Muscle layer of colon (tissue), 2 donors: ENCODE data around the gene GSG1L.

Experiments used
- H3K27ac ChIP-seq: one replicate; pipeline ENCODE4 v1.7.0; 2013; ENCODE audit warnings: low read depth, mild to moderate bottlenecking, low read length, moderate library complexity
- H3K27me3 ChIP-seq, 2 donors: one replicate each; pipeline ENCODE4 v1.7.0; 2013; ENCODE audit warnings: low read length in 2 of 2, mild to moderate bottlenecking in 2 of 2; ENCODE audit not compliant: insufficient read depth in 2 of 2, control insufficient read depth in 1 of 2
- H3K36me3 ChIP-seq: one replicate; pipeline ENCODE4 v1.7.0; 2013; ENCODE audit warnings: mild to moderate bottlenecking, low read length; ENCODE audit not compliant: insufficient read depth
- H3K4me1 ChIP-seq: one replicate; pipeline ENCODE4 v1.7.0; 2013; ENCODE audit warnings: mild to moderate bottlenecking, low read length; ENCODE audit not compliant: insufficient read depth
- H3K4me3 ChIP-seq, 2 donors: one replicate each; pipeline ENCODE4 v1.7.0; 2013; ENCODE audit warnings: low read length in 2 of 2, low read depth in 1 of 2, mild to moderate bottlenecking in 1 of 2, moderate library complexity in 1 of 2
- H3K9ac ChIP-seq: one replicate; pipeline ENCODE4 v1.7.0; 2013; ENCODE audit warnings: low read length
- H3K9me3 ChIP-seq: one replicate; pipeline ENCODE4 v1.7.0; 2013; ENCODE audit warnings: mild to moderate bottlenecking, low read length
- donor health status: abdominal sarcoma.
- donor health status: Adenocarcinoma of cecum.

GSG1L gene

GRCh38 chr16:28078261-28078660, 14.7 kb upstream of the GSG1L start:
- no peaks in the 10 kb centered on the region for H3K4me1 ChIP-seq

GRCh38 chr16:28073836-28074235, 10.3 kb upstream of the GSG1L start:
- H3K9me3 ChIP-seq = no peaks in the 10 kb centered on the region
- H3K4me3 ChIP-seq = no peak overlapping the region
- no peaks in the 10 kb centered on the region for H3K4me1 ChIP-seq
- H3K27me3 ChIP-seq = no peaks in the 10 kb centered on the region
- no peaks in the 10 kb centered on the region for H3K36me3 ChIP-seq
- H3K9ac ChIP-seq = no peak overlapping the region
- H3K27ac ChIP-seq = no peak overlapping the region

More at GRCh38 chr16:28078261-28078660, 14.7 kb upstream of the GSG1L start:
- no peaks in the 10 kb centered on the region for H3K9me3 ChIP-seq
- H3K4me3 ChIP-seq = no peak overlapping the region
- H3K27me3 ChIP-seq = no peaks in the 10 kb centered on the region
- H3K36me3 ChIP-seq = no peaks in the 10 kb centered on the region
- no peak overlapping the region for H3K27ac ChIP-seq
- H3K9ac ChIP-seq = no peak overlapping the region

GRCh38 chr16:28072087-28072486, 8.6 kb upstream of the GSG1L start:
- Histone ChIP-seq H3K9me3 (no peaks in the 10 kb centered on the region), H3K4me1 (no peaks in the 10 kb centered on the region), H3K9ac (no peak overlapping the region), H3K4me3 (no peak overlapping the region), H3K27me3 (no peaks in the 10 kb centered on the region), H3K27ac (no peak overlapping the region), H3K36me3 (no peaks in the 10 kb centered on the region)

- Histone ChIP-seq H3K9me3 (no peaks in the 10 kb centered on the region), H3K27me3 (peaks cover 0 to under 1% of the 10 kb centered on the region in 2 donors), H3K36me3 (no peaks in the 10 kb centered on the region), H3K9ac (no peak overlapping the region), H3K4me3 (no peak overlapping the region), H3K27ac (no peak overlapping the region), H3K4me1 (no peaks in the 10 kb centered on the region)
These were observed 6.7 kb upstream of the GSG1L start for GRCh38 chr16:28069971-28070794.

GRCh38 chr16:28068976-28069375, 5.5 kb upstream of the GSG1L start:
- no peak overlapping the region for H3K27ac ChIP-seq

GRCh38 chr16:28067604-28068379, 4.3 kb upstream of the GSG1L start:
- Histone ChIP-seq H3K9me3 (no peaks in the 10 kb centered on the region), H3K9ac (no peak overlapping the region), H3K27me3 (peaks cover 0 to 16% of the 10 kb centered on the region in 2 donors), H3K4me3 (no peak overlapping the region), H3K36me3 (no peaks in the 10 kb centered on the region), H3K27ac (no peak overlapping the region), H3K4me1 (no peaks in the 10 kb centered on the region)

More at GRCh38 chr16:28068976-28069375, 5.5 kb upstream of the GSG1L start:
- Histone ChIP-seq H3K27me3 (peaks cover 0 to 11% of the 10 kb centered on the region in 2 donors), H3K9me3 (no peaks in the 10 kb centered on the region), H3K9ac (no peak overlapping the region), H3K36me3 (no peaks in the 10 kb centered on the region), H3K4me1 (no peaks in the 10 kb centered on the region), H3K4me3 (no peak overlapping the region)

- Histone ChIP-seq H3K9ac (no peak overlapping the region), H3K27me3 (peaks cover 0 to 31% of the 10 kb centered on the region in 2 donors), H3K27ac (no peak overlapping the region), H3K36me3 (no peaks in the 10 kb centered on the region), H3K4me3 (no peak overlapping the region), H3K9me3 (no peaks in the 10 kb centered on the region), H3K4me1 (no peaks in the 10 kb centered on the region)
These were observed 1.3 kb upstream of the GSG1L start for GRCh38 chr16:28064706-28065249.

- Histone ChIP-seq H3K9me3 (no peaks in the 10 kb centered on the region), H3K9ac (no peak overlapping the region), H3K27me3 (peaks cover 0 to 32% of the 10 kb centered on the region in 2 donors), H3K4me1 (no peaks in the 10 kb centered on the region), H3K36me3 (no peaks in the 10 kb centered on the region), H3K27ac (no peak overlapping the region), H3K4me3 (no peak overlapping the region)
These were observed 636 bp upstream of the GSG1L start for GRCh38 chr16:28064150-28064549.

- Histone ChIP-seq H3K27me3 (peaks cover 0 to 32% of the 10 kb centered on the region in 2 donors), H3K36me3 (no peaks in the 10 kb centered on the region), H3K9me3 (no peaks in the 10 kb centered on the region), H3K27ac (no peak overlapping the region), H3K4me1 (no peaks in the 10 kb centered on the region), H3K4me3 (no peak overlapping the region), H3K9ac (no peak overlapping the region)
These were observed 530 bp downstream of the GSG1L start for GRCh38 chr16:28062847-28063521.

- Histone ChIP-seq H3K27ac (no peak overlapping the region), H3K4me1 (no peaks in the 10 kb centered on the region), H3K9me3 (no peaks in the 10 kb centered on the region), H3K9ac (no peak overlapping the region), H3K36me3 (no peaks in the 10 kb centered on the region), H3K27me3 (peaks cover 0 to 32% of the 10 kb centered on the region in 2 donors), H3K4me3 (no peak overlapping the region)
These were observed 1.2 kb downstream of the GSG1L start for GRCh38 chr16:28062261-28062846.
